Ecto neural progenitor cell (in vitro differentiated cells): ENCODE results near the gene C11orf54.
A peak's percentile ranks its signal among the peaks of the same experiment; 100 is the strongest.
"Not testable (repeated sequence)": the region's sequence is repeated elsewhere in the genome, so short reads cannot be mapped to it uniquely, and the experiment has no call there.

ENCODE experiments used
- DNase-seq: peaks from one replicate; pipeline ENCODE4 v3.0.0-alpha.2; 2018; ENCODE audit warnings: low spot score

Gene C11orf54

DNA sequence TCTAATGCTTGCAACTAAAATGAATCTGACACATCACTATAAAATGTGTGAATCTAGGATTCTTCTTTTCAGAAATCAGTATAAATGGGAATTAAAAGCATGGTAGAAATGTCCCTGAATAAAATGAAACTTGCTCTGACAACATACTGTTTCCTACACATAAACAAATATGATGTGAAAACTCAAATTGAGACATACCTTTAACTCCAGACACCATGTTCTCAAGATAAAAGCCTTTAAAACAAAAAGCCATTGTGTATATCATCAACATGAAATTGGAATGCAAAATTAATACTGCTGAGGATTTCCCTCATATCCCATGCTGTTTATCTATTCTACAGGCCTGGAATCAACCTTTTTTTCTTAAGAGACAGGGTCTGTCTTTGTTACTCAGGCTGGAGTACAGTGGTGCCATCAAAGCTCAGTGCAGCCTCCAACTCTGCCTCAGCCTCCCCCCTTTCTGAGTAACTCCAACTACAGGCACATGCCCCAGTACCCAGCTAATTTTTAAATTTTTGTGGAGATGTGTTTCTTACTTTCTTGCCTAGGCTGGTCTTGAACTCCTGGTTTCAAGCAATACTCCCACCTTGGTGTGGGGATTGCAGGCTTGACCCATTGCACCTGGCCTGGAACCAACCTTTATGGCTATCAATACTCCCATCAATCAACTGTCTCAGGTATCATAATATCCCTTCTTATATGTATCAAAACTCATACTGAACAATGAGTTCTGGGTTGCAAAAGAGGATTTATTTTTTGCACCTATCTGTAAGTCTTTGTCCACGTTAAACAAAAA, 6.8 kb upstream of the C11orf54 start:
- no peak for DNase-seq

DNA sequence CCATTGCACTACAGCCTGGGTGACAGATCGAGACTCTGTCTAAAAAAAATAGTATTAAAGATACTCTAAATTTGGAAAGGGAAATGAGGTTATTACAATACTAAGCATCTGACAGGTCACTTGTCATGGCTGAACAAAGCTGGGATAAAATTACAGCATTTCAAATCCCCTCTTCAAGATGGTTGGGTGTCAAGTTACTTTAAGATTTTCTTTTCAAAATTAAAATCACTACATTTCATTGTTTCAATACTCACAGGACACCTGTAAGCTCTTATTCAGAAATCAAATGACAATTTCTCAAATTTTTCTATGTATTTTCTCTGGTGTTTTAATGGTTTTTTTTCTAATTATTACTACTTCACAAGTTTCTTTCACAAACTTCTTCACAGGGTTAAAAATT, 5.8 kb upstream of the C11orf54 start:
- DNase-seq, result no peak

DNA sequence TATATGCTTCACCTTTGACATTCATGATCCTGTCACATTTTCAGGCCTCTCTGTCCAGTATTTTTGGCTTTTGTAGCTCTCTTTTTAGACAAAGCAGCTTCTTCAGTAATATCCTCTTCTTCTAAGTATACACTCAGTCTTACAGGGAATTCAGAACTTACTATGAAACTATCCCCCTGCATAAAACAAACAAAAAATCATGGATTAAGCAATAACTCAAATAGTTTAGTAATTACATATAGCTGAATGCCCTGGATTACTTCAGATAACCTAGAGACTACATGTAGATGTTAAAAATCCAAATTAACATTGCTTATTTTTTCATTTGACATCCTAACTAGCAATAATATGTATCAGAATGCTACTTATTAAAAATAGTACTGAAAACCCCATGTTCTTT, 5.3 kb upstream of the C11orf54 start:
- DNase-seq, result no peak

DNA sequence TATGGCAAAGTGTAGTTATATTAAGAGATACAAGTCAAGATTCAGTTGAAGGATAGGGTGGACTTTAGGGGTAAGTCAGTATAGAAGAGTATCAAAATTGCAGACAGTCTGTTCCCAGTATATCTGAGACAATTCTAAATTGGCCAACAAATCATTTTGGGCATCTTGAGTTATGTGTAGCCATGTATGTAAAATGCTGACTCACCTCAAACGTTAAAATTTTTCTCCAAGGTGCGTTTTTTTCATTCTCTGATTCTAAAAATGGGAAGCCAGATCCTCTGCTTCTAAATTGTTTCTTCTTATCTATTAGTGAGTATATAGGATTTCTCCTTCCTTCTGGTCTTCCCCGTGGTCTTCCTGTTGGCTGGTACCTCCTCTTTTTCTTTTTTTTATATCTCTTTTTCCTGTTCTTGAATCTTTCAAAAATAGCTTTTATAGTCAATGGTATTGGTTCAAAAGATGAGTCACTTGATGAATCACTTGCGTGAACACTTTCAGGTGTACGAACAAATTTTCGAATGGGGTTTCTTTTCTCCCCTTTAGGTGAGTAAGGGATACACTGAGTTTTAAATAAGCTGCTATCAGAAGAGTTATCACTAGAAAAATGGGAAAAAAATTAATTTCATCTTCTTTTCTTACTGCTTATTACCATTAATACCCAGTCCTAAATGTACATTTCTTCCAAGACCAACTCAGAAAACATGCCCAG, 3.4 kb upstream of the C11orf54 start:
- no peak for DNase-seq

- no peak for DNase-seq
Measured at GRCh38 chr11:93738647-93739081, 2.8 kb upstream of the C11orf54 start.

GRCh38 chr11:93740031-93740729, 1.3 kb upstream of the C11orf54 start:
- no peak for DNase-seq

DNA sequence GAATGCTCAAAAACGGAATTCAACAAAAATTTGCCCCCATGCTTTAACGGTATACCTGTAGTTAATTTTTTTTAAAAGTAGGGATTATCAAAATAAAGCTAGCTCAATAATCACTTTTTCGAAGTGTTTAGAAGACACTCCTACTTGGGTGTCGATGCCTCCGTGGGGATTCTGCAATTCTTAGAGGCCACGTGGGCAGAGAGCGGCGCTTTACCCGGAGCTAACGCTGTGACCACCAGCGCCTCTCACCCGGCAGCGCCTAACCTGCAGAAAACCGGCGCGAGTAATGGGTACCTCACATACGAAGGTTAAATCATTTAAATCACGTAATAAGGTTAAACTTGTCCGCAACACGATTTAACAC, 760 bp upstream of the C11orf54 start:
- DNase-seq, result peak; percentile 59

DNA sequence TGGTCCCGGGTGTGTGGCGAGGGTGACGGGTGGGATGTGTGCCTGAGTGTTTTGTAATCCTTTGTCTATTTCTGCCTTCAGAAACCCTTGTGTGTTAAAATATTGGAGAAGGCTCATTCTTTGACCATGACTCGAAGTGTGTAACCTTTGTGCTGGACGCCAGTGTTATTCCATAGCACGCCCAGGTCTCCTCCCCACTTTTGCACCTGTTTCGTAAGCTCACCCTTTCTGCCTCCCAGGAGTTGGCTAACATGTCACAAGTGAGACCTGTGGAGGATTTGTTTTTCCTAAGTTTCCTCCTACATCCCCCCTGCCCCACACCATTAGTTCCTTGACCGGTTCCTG, 382 bp downstream of the C11orf54 start:
- no peak for DNase-seq

DNA sequence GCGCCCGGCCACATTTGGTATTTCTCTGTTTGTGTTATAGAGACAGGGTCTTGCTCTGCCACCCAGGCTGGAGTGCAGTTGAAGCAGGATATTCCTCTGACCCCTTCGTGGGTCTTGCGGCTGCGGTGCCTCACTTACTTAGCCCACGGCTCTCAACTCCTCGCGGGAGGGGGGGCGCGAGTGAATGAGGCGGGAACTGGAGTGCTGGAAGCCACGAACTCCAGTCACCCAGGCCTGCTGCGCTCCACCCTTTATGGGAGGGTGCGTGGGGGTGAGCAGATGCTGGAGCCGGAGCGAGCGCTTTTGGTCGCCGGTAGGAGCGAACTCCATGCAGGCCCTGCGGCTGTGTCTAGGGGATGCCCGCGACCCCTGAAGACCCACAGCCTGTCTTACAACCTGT, 1.8 kb downstream of the C11orf54 start:
- no peak for DNase-seq

DNA sequence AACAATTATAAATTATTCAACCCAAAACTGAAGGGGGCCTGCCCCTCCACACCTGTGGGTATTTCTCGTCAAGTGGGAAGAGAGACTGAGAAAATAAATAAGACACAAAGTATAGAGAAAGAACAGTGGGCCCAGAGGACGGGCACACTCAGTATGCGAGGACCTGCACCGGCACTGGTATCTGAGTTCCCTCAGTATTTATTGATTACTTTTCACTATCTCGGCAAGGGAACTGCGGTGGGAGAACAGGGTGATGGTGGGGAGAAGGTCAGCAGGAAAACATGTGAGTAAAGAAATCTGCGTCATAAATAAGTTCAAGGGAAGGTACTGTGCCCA, 3.2 kb downstream of the C11orf54 start:
- DNase-seq, result no peak

DNA sequence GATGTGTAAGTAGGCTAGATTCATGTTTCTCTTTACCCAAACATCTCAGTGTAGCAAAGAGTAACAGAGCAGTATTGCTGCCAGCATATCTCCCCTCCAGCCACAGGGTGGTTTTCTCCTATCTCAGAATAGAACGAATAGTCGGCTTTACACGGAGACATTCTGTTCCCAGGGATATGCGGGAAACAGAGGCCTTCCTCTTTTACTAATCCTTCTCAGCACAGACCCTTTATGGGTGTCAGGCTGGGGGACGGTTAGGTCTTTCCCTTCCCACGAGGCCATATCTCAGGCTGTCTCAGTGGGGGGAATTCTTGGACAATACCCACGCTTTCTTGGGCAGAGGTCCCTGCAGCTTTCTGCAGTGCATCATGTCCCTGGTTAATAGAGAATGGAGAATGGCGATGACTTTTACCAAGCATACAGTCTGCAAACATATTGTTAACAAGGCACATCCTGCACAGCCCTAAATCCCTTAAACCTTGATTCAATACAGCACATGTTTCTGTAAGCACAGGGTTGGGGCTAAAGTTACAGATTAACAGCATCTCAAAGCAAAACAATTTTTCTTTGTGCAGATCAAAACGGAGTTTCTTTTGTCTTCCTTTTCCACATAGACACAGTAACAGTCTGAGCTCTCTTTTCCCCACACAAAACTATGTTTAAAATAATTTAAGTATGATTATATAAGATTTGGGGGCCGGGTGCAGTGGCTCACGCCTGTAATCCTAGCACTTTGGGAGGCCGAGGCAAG, 3.7 kb downstream of the C11orf54 start:
- not testable (repeated sequence) for DNase-seq

DNA sequence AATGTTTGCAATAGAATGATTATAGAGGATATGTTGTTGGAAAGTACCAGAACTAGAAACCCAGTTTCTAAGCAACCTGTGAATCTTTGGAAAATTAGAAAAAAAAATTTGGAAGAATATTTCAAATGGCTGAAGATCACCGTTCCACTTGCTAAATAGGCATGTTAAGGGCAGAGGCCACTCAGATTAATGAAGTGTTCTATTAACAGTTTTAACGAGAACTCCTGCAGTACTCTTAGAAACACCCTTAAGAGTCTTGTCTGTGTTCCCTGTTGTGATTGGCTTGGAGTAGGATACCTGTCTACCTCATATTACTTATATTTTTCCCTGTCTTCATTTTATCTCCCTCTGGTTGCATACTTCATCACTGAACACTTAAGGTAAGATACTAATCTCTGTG, 4.6 kb downstream of the C11orf54 start:
- DNase-seq, result no peak

DNA sequence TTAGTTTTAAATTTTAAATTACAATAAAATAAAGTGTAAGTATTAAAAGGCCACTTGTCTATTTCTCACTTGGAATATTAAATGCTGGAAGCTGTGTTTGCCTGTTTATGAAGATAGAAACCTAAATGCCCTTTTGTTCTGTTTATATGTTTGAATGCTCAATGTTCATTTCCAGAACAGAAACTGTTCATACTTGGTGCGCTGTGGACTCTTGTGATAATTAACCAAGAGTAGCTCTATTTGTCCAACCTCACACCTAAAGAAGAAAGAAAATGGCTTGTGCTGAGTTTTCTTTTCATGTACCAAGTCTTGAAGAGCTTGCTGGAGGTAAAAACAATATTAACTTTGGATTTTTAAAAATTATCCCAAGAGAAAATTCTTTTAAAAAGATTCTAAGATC, 5.7 kb downstream of the C11orf54 start:
- no peak for DNase-seq

GRCh38 chr11:93751001-93751400, 9.5 kb downstream of the C11orf54 start:
- no peak for DNase-seq

GRCh38 chr11:93753241-93753640, 11.8 kb downstream of the C11orf54 start:
- no peak for DNase-seq

GRCh38 chr11:93756748-93757147, 15.3 kb downstream of the C11orf54 start:
- no peak for DNase-seq

GRCh38 chr11:93757301-93757700, 15.8 kb downstream of the C11orf54 start:
- DNase-seq, result no peak

DNA sequence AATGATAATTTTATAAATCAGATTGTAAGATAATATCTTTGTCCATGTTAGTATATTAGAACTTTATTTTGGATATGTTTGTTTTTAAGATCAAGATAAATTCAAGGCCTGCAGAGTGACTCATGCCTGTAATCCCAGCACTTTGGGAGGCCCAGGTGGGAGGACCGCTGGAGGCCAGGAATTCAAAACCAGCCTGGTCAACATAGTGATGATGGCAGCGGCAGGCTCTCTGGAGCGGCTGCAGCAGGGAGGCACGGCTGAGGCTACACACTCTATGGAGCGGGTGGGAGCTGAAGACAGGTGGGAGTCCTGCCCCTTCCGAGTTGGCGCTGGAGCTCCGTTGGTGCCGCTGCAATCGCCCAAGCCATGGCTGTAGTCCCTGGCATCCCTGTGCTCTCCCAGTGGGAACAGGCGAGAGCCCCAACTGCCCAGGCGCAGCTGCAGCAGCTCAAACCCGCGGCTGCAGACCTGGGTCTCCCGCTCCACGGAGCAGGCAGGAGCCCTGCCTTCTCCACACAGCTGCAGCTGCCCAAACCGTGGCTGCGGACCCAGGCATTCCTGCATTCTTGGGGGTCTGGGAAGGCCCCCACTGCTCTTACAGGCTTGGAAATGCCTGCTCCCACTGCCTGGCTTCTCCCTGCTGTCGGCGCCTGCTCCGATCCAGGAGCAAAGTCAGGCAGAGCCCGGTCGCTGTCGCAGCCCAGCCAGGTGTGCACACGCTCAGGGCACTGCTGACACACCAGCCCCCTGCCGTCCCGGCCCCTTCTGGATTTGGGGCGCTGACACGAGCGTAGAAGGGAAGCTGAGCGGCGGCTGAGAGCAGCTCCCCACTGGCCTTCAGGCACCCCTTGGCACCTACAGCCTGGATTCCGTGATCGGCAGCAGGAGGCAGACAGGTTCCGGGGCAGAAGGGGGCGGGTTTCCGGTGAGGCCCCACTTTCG, 16.7 kb downstream of the C11orf54 start:
- no peak for DNase-seq

DNA sequence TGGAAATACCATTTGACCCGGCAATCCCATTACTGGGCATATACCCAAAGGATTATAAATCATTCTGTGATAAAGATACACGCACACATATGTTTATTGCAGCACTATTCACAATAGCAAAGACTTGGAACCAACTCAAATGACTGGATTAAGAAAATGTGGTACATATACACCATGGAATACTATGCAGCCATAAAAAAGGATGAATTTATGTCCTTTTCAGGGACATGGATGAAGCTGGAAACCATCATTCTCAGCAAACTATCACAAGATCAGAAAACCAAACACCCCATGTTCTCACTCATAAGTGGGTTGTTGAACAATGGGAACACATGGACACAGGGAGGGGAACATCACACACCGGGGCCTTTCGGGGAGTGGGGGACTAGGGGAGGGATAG, 17.7 kb downstream of the C11orf54 start:
- DNase-seq, result not testable (repeated sequence)

DNA sequence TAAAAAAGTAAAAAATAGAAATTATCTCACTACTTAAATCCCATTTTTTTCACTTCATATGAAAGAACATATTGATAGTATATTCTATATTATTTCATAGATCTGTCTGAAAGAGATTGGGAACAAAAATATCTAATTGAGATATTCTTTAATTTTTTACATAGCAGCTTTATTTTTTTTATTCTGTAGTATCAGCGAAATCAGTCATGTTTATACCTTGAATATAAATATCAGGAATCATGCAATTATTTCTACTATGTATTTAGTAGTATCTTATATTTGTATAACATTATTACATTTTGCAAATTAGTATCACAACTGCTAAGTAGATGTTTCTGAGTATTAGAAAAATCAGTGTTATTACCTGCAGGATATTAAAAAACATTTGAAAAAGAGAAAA, 20.4 kb downstream of the C11orf54 start:
- DNase-seq, result no peak

GRCh38 chr11:93765551-93765950, 24.1 kb downstream of the C11orf54 start:
- no peak for DNase-seq
